SIG-M5 treated with dmso at 0.1 percent for 504 hours (cell line): ENCODE results near the gene STYK1.

Experiments used
- DNase-seq: peaks from one replicate; lab custom pipeline; 2025; ENCODE audit not compliant: unreplicated experiment; lab: John Stamatoyannopoulos, UW

Gene STYK1

DNA sequence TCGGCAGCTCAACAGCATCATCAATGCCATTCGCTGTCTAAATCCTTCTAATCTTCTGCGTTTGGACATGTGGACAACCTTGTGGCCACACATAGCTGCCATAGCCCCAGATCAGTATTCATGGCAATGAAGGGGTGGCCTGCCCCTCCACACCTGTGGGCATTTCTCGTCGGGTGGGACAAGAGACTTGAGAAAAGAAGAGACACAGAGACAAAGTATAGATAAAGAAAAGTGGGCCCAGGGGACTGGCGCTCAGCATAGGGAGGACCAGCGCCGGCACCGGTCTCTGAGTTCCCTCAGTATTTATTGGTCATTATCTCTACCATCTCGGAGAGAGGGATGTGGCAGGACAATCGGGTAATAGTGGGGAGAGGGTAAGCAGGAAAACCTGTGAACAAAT, 102.7 kb downstream of the STYK1 start:
- DNase-seq = no peak
